HFFc6 (cell line): ENCODE results near the gene TRIM5. TPM values are rescaled to one million over a fixed set of nuclear protein-coding genes. Genes with fewer than 3 reads are reported as not detected.
"Not testable (repeated sequence)": the region's sequence is repeated elsewhere in the genome, so short reads cannot be mapped to it uniquely, and the experiment has no call there.

Source experiments
- DNase-seq: peaks from one replicate; pipeline ENCODE4 v3.0.0-alpha.2; 2018
- H3K27ac Mint-ChIP-seq: 2 replicates; pipeline ENCODE4 v1.8.0; 2020; ENCODE audit warnings: mild to moderate bottlenecking, mixed read lengths
- H3K27me3 Mint-ChIP-seq: 2 replicates; pipeline ENCODE4 v1.8.0; 2021; ENCODE audit warnings: mild to moderate bottlenecking, moderate library complexity, mixed read lengths; ENCODE audit not compliant: insufficient read depth
- H3K36me3 Mint-ChIP-seq: 2 replicates; pipeline ENCODE4 v1.8.0; 2021; ENCODE audit warnings: low read depth, mixed read lengths
- H3K4me1 Mint-ChIP-seq: 2 replicates; pipeline ENCODE4 v1.8.0; 2020; ENCODE audit warnings: low read depth, mixed read lengths
- H3K4me3 Mint-ChIP-seq: 2 replicates; pipeline ENCODE4 v1.8.0; 2020; ENCODE audit warnings: mild to moderate bottlenecking, moderate library complexity, mixed read lengths
- H3K9me3 Mint-ChIP-seq: 2 replicates; pipeline ENCODE4 v1.8.0; 2020; ENCODE audit warnings: mild to moderate bottlenecking, mixed read lengths
- total RNA-seq, 6 experiments: library from RNA; stranded (reverse); fragmentation: NEBNext Ultra II Directional; extraction: Animal tissue kit (Norgen Biotek cat#: 25700); gene quantifications; 2 replicates in 1 of 6; 3 replicates in 5 of 6; pipeline ENCODE4 v1.2.3, GENCODE V29; 2021
- TF ChIP-seq, protein P1 (sequence below): fragments of 200-600 bp; sonication (generic); IDR thresholded peaks from 2 replicates; pipeline ENCODE4 v1.5.0; 2021; ENCODE audit warnings: antibody characterized with exemption, mild to moderate bottlenecking

Gene TRIM5
- total RNA-seq, 6 experiments from 2014 or later, result 35.7 to 49.4 (median 43.5) TPM

DNA sequence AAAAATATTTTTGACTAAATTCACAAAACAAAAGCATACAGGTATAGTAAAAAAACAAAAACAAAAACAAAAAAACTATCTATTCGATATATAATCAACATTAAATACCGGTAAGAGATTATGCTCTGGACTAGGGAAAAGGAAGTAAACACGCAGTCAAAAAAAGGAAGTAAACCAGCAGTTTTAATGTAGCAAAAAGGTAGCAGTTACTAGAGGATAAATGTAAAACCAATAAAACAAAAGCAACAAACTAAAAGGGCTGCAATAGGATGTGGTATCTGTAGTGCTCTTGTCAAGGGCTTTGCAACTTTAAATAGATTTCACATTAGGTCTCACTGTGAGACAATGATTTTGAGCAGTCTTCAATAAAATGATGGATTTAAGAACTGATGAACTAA lies 7.1 kb upstream of the TRIM5 start:
- H3K4me1 Mint-ChIP-seq, result peaks cover 66% of the 10 kb centered on the region
- no peaks in the 10 kb centered on the region for H3K27me3 Mint-ChIP-seq
- peak overlapping the region; percentile 94 for H3K4me3 Mint-ChIP-seq
- peak overlapping the region; percentile 97 for H3K27ac Mint-ChIP-seq
- H3K36me3 Mint-ChIP-seq, result peaks cover 48% of the 10 kb centered on the region
- TF ChIP-seq, protein P1, sequence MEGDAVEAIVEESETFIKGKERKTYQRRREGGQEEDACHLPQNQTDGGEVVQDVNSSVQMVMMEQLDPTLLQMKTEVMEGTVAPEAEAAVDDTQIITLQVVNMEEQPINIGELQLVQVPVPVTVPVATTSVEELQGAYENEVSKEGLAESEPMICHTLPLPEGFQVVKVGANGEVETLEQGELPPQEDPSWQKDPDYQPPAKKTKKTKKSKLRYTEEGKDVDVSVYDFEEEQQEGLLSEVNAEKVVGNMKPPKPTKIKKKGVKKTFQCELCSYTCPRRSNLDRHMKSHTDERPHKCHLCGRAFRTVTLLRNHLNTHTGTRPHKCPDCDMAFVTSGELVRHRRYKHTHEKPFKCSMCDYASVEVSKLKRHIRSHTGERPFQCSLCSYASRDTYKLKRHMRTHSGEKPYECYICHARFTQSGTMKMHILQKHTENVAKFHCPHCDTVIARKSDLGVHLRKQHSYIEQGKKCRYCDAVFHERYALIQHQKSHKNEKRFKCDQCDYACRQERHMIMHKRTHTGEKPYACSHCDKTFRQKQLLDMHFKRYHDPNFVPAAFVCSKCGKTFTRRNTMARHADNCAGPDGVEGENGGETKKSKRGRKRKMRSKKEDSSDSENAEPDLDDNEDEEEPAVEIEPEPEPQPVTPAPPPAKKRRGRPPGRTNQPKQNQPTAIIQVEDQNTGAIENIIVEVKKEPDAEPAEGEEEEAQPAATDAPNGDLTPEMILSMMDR, result no peak
- DNase-seq, result no peak
- H3K9me3 Mint-ChIP-seq, result no peaks in the 10 kb centered on the region

DNA sequence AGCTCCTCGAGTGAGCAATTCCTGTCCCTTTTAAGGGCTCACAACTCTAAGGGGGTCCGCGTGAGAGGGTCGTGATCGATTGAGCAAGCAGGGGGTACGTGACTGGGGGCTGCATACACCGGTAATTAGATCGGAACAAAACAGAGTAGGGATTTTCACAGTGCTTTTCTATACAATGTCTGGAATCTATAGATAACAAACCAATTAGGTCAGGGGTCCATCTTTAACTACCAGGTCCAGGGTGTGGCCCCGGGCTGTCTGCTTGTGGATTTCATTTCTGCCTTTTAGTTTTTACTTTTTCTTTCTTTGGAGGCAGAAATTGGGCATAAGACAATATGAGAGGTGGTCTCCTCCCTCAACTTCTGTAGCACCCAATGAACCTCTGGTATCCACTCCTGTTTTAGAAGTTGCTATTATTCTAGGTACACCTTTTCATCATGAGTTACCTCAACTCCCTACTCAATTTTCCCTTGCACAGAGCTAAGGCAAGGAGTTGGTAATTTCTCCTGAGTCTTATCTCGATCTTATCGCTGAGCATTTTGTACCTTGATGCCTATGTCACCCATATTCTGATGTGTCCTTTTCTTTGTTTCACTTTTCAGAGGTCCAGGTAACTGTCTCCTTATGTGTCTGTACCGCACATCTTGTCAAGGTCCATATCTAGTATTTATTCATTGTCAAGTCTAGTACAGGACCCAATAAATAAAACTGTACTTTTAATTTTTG lies 6.5 kb upstream of the TRIM5 start:
- Mint-ChIP-seq H3K4me3 (peak overlapping the region; percentile 94), H3K27ac (peak overlapping the region; percentile 97)

DNA sequence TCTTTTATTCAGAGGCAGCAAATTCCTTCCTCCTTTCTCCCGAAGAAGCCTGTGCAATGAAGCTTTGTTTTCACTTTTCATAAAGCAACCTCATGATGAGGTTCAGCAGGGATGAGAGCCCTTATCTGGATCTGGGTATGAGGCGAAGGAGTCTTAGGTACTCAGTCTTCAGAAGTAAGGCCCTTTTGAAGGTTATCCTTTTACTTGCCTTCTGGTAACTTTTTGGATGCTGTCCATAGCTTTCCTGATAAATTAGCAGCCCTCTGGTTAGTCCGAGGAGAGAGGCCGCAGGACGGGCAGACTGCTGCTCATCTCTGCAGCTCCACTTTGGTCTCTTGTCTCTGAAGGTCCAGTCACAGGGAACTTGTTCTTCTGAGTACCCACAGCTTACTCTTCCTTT lies 5.9 kb upstream of the TRIM5 start:
- no peaks in the 10 kb centered on the region for H3K9me3 Mint-ChIP-seq
- TF ChIP-seq, protein P1, result no peak
- peak overlapping the region; percentile 97 for H3K27ac Mint-ChIP-seq
- peak overlapping the region; percentile 94 for H3K4me3 Mint-ChIP-seq
- H3K4me1 Mint-ChIP-seq, result peaks cover 63% of the 10 kb centered on the region
- DNase-seq, result no peak
- peaks cover 38% of the 10 kb centered on the region for H3K36me3 Mint-ChIP-seq
- H3K27me3 Mint-ChIP-seq, result no peaks in the 10 kb centered on the region

More for the DNA sequence above, 6.5 kb upstream of the TRIM5 start:
- H3K27me3 Mint-ChIP-seq, H3K9me3 Mint-ChIP-seq, DNase-seq: not testable (repeated sequence)
- Mint-ChIP-seq H3K36me3 (peaks cover 42% of the 10 kb centered on the region), H3K4me1 (peaks cover 66% of the 10 kb centered on the region)

DNA sequence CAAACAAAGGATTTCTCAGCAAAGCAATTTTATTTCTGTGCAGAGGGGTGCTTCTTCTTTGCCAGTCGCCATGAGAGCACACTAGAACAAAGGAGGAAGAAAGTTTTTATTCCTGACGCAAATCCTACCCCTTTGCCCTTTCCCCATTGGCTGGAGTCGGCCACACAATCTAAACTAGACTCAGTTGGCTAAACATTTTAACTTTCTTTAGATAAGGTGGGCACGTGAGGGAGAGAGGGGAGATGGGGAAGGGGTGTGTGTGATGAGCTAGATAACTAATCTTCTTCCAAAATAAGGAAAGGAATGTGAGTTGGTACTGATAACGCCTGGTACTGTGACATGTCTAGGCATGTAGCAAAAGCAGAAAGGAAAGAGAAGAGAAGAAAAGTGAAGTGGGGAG lies 5.3 kb upstream of the TRIM5 start:
- H3K4me1 Mint-ChIP-seq, result peaks cover 64% of the 10 kb centered on the region
- peaks cover 36% of the 10 kb centered on the region for H3K36me3 Mint-ChIP-seq
- H3K27ac Mint-ChIP-seq, result peak overlapping the region; percentile 97
- H3K4me3 Mint-ChIP-seq, result peak overlapping the region; percentile 94
- no peaks in the 10 kb centered on the region for H3K27me3 Mint-ChIP-seq
- no peaks in the 10 kb centered on the region for H3K9me3 Mint-ChIP-seq
- TF ChIP-seq, protein P1, result no peak
- DNase-seq, result no peak

DNA sequence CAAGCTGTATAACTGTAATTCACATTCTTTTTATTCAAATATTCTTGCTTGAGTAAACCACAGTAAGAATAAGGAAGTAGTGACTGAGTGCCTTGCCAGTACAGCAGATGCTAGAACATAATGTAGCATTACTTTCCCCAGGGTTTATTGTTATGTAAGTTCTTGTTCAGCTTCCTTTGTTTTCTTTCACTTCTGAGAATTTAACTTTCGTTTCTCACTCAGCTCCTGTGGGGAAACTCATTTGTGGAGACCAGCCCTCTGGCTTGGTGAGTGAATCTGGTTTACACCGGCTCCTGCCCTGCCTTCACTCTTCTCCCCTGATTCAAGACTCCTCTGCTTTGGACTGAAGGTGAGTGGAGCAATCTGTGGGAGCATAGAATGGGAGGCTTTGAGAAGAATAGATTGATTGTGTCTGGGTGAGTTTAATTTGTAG lies 4.7 kb upstream of the TRIM5 start, which contains the start of gene TRIM22:
TRIM22 (plus strand) TSS at position 240 of the 433 bp plus-strand sequence. CDS start 6,443 bp downstream, outside the sequence.
- Mint-ChIP-seq H3K9me3 (no peaks in the 10 kb centered on the region), H3K4me1 (peaks cover 64% of the 10 kb centered on the region), H3K27me3 (no peaks in the 10 kb centered on the region), H3K27ac (peak within 1 kb of the TSS; percentile 97), H3K36me3 (peaks cover 30% of the 10 kb centered on the region), H3K4me3 (peak within 1 kb of the TSS; percentile 94)
- DNase-seq, result peak; percentile 55
- TF ChIP-seq, protein P1, result no peak

DNA sequence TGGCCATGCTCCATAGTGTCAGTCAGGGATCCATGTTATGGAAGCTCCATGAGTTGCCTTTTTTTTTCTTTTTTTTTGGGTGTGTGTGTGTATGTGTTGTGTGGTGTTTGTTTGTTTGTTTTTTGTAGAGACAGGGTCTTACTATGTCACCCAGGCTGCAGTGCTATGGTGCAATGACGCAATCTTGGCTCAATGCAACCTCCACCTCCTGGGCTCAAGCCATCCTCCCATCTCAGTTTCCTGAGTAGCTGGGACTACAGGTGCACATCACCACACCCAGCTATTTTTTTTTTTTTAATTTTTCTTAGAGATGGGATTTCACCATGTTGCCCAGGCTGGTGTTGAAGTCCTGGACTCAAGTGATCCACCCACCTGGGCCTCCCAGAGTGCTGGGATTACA lies 3.6 kb upstream of the TRIM5 start:
- TF ChIP-seq, protein P1, result no peak
- H3K36me3 Mint-ChIP-seq, result peaks cover 27% of the 10 kb centered on the region
- H3K4me1 Mint-ChIP-seq, result peaks cover 63% of the 10 kb centered on the region
- H3K4me3 Mint-ChIP-seq, result no peak overlapping the region
- no peaks in the 10 kb centered on the region for H3K9me3 Mint-ChIP-seq
- DNase-seq, result no peak
- H3K27me3 Mint-ChIP-seq, result no peaks in the 10 kb centered on the region
- peak overlapping the region; percentile 97 for H3K27ac Mint-ChIP-seq
